ENCODE results near the gene LGALS16.
"Not testable (repeated sequence)": the region's sequence is repeated elsewhere in the genome, so short reads cannot be mapped to it uniquely, and the experiment has no call there.

LGALS16 gene

GRCh38 chr19:39655613-39656012 lies at the start of gene LGALS16:
TSS of gene LGALS16 (plus strand) at chr19:39655913. CDS start at chr19:39655962, 49 bp downstream.
- no peak for DNase-seq (ENCODE audit: low read depth)

GRCh38 chr19:39607021-39607420 lies 48.7 kb upstream of the LGALS16 start:
- no peak for DNase-seq (ENCODE audit: low read depth)

- no peak for DNase-seq (ENCODE audit: low read depth)
Observed at GRCh38 chr19:39607561-39607960, 48.2 kb upstream of the LGALS16 start.

- no peak for DNase-seq (ENCODE audit: low read depth)
Observed at GRCh38 chr19:39613597-39613996, 42.1 kb upstream of the LGALS16 start.

- no peak for DNase-seq (ENCODE audit: low read depth)
Observed at GRCh38 chr19:39617745-39618144, 38.0 kb upstream of the LGALS16 start.

- no peak for DNase-seq (ENCODE audit: low read depth)
Observed at GRCh38 chr19:39623946-39624345, 31.8 kb upstream of the LGALS16 start.

GRCh38 chr19:39627631-39628030 lies 28.1 kb upstream of the LGALS16 start:
- not testable (repeated sequence) for DNase-seq (ENCODE audit: low read depth)

GRCh38 chr19:39631178-39631577 lies 24.5 kb upstream of the LGALS16 start:
- no peak for DNase-seq (ENCODE audit: low read depth)

GRCh38 chr19:39631626-39632025 lies 24.1 kb upstream of the LGALS16 start:
- no peak for DNase-seq (ENCODE audit: low read depth)

- no peak for DNase-seq (ENCODE audit: low read depth)
Observed at GRCh38 chr19:39637891-39638290, 17.8 kb upstream of the LGALS16 start.

- no peak for DNase-seq (ENCODE audit: low read depth)
Observed at GRCh38 chr19:39641773-39642172, 13.9 kb upstream of the LGALS16 start.

- DNase-seq (ENCODE audit: low read depth), result no peak
Observed at GRCh38 chr19:39643591-39643990, 12.1 kb upstream of the LGALS16 start.

GRCh38 chr19:39645800-39646411 lies 9.8 kb upstream of the LGALS16 start:
- no peak for DNase-seq (ENCODE audit: low read depth)

- DNase-seq (ENCODE audit: low read depth), result no peak
Observed at GRCh38 chr19:39647918-39648317, 7.8 kb upstream of the LGALS16 start.

- DNase-seq (ENCODE audit: low read depth), result no peak
Observed at GRCh38 chr19:39659791-39660190, 4.1 kb downstream of the LGALS16 start.

GRCh38 chr19:39660661-39661060 lies 4.9 kb downstream of the LGALS16 start:
- no peak for DNase-seq (ENCODE audit: low read depth)

GRCh38 chr19:39661565-39661964 lies 5.9 kb downstream of the LGALS16 start:
- no peak for DNase-seq (ENCODE audit: low read depth)

GRCh38 chr19:39669860-39670259 lies 14.1 kb downstream of the LGALS16 start:
- not testable (repeated sequence) for DNase-seq (ENCODE audit: low read depth)

- no peak for DNase-seq (ENCODE audit: low read depth)
Observed at GRCh38 chr19:39670998-39671397, 15.3 kb downstream of the LGALS16 start.

GRCh38 chr19:39671739-39672363 lies 16.1 kb downstream of the LGALS16 start:
- DNase-seq (ENCODE audit: low read depth), result no peak

GRCh38 chr19:39672473-39672872 lies 16.8 kb downstream of the LGALS16 start:
- no peak for DNase-seq (ENCODE audit: low read depth)

- not testable (repeated sequence) for DNase-seq (ENCODE audit: low read depth)
Observed at GRCh38 chr19:39673862-39674261, 18.1 kb downstream of the LGALS16 start.

- DNase-seq (ENCODE audit: low read depth), result no peak
Observed at GRCh38 chr19:39676004-39676403, 20.3 kb downstream of the LGALS16 start.
